ENCODE data around the gene PGBD1. TPM values are rescaled to one million over a fixed set of nuclear protein-coding genes. Genes with fewer than 3 reads are reported as not detected.

Gene PGBD1
- total and polyA plus RNA-seq, 2 of the 13 experiments (the other 11 are each of a cell fraction or from before 2014, with no cell fraction given), result 3.6 to 6.9 TPM

GRCh38 chr6:28349892-28350737 is 68.7 kb downstream of the PGBD1 start, which contains the start of gene ZKSCAN3 (continued):
- TF ChIP-seq ZNF678 (CRISPR knock-in tag; IDR thresholded peaks at IDR 0.05) (0 out of 2 replicates have a peak, but pooled peaks have one; percentile 52), AGO2 (optimal IDR thresholded peaks at IDR 0.05; ENCODE audit: low read depth, low read length) (no peak), SNAPC4 (CRISPR knock-in tag; IDR thresholded peaks at IDR 0.05) (peak; percentile 66; the same call in 1 of the 2 replicates), ZNF652 (CRISPR knock-in tag; IDR thresholded peaks at IDR 0.05; ENCODE audit: borderline replicate concordance, low read depth) (peak; percentile 92), CC2D1A (CRISPR knock-in tag; IDR thresholded peaks at IDR 0.05) (no peak), ZNF580 (CRISPR knock-in tag; IDR thresholded peaks at IDR 0.05; ENCODE audit: borderline replicate concordance, low read depth) (peak; percentile 73), TIGD3 (CRISPR knock-in tag; IDR thresholded peaks at IDR 0.05; ENCODE audit: borderline replicate concordance) (no peak), RXRA (CRISPR knock-in tag; IDR thresholded peaks at IDR 0.05) (peak; percentile 27; the same call in 1 of the 2 replicates), ATF7 (IDR thresholded peaks at IDR 0.05) (no peak), ATF7 (CRISPR knock-in tag; IDR thresholded peaks at IDR 0.05) (no peak), PHF5A (CRISPR knock-in tag; IDR thresholded peaks at IDR 0.05; ENCODE audit: low read depth, unreplicated experiment) (no peak), ZBTB42 (CRISPR knock-in tag; IDR thresholded peaks at IDR 0.05) (peak; percentile 85; the same call in 1 of the 2 replicates), ZNF850 (CRISPR knock-in tag; conservative IDR thresholded peaks at IDR 0.05) (no peak), ARNTL (CRISPR knock-in tag; IDR thresholded peaks at IDR 0.05) (no peak), GLMP (CRISPR knock-in tag; IDR thresholded peaks at IDR 0.05; ENCODE audit: borderline replicate concordance) (no peak), CERS6 (CRISPR knock-in tag; IDR thresholded peaks at IDR 0.05) (no peak), MTERF4 (CRISPR knock-in tag; IDR thresholded peaks at IDR 0.05) (no peak), RXRB (CRISPR knock-in tag; IDR thresholded peaks at IDR 0.05; ENCODE audit: borderline replicate concordance) (peak; percentile 81)

All from HepG2 (cell line).